ENCODE measurements around the gene ANKLE1. TPM values are rescaled to one million over a fixed set of nuclear protein-coding genes. Genes with fewer than 3 reads are reported as not detected.
A peak's percentile ranks its signal among the peaks of the same experiment; 100 is the strongest.

Gene ANKLE1
- total RNA-seq, 1 experiment from 2014 or later: 9.1 TPM

GRCh38 chr19:17304386-17305215 lies 22.9 kb downstream of the ANKLE1 start:
- CTCF ChIA-PET: interaction anchor here (0.5 to 3.1 kb wide), 27 partner anchors 8 to 272 kb away, joined by 3 to 60 read pairs (median 5); partner anchors contain the start of genes ANKLE1, BABAM1 and USE1
- Mint-ChIP-seq H3K4me1 (peaks cover 39% of the 10 kb centered on the region), H3K36me3 (peaks cover 5% of the 10 kb centered on the region), H3K4me3 (peak overlapping the region; percentile 89), H3K27ac (peak overlapping the region; percentile 81), H3K9me3 (no peaks in the 10 kb centered on the region), H3K27me3 (ENCODE audit: low read depth) (no peaks in the 10 kb centered on the region)
- TF ChIP-seq ZNF121 (CRISPR knock-in tag; IDR thresholded peaks at IDR 0.05): peak; percentile 89; the same call in 1 of the 2 replicates
- TF ChIP-seq ZNF425 (CRISPR knock-in tag; conservative IDR thresholded peaks at IDR 0.05): no peak
- ATAC-seq (no peak), DNase-seq (ENCODE audit: low spot score) (no peak)
- POLR2A ChIA-PET: interaction anchor here (0.5 to 1.3 kb wide), 8 partner anchors 8 to 100 kb away, joined by 3 to 17 read pairs (median 6); partner anchors contain the start of gene BST2

DNA sequence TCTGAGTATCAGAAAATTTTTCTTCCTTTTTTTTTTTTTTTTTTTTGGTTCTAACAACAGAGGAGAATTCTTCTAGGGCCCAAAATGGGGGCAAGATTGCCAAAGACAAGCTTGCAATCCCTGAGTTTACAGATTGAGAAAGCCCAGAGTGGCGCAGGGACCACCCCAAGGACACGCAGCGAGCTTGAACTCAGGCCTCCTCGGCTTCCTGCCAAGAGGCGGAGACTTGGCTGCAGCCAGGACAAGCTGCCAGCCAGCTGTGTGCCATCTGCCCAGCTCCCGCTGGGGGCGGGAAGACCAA lies 23.5 kb downstream of the ANKLE1 start:
- peak overlapping the region; percentile 81; the same call in 1 of the 2 replicates for H3K27ac Mint-ChIP-seq
- no peaks in the 10 kb centered on the region for H3K27me3 Mint-ChIP-seq (ENCODE audit: low read depth)
- no peak for ATAC-seq
- ChIA-PET POLR2A (interaction anchor here (0.5 to 1.3 kb wide), 8 partner anchors 9 to 100 kb away, joined by 3 to 17 read pairs (median 6); partner anchors contain the start of gene BST2), CTCF (interaction anchor here (0.5 to 3.1 kb wide), 24 partner anchors 9 to 272 kb away, joined by 3 to 60 read pairs (median 5); partner anchors contain the start of genes ANKLE1, BABAM1 and USE1)
- peaks cover 4% of the 10 kb centered on the region for H3K36me3 Mint-ChIP-seq
- DNase-seq (ENCODE audit: low spot score): no peak
- H3K9me3 Mint-ChIP-seq: no peaks in the 10 kb centered on the region
- H3K4me3 Mint-ChIP-seq: peak overlapping the region; percentile 89
- H3K4me1 Mint-ChIP-seq: peaks cover 41% of the 10 kb centered on the region
- TF ChIP-seq SOX15 (CRISPR knock-in tag; IDR thresholded peaks at IDR 0.05) (no peak), ZNF416 (CRISPR knock-in tag; IDR thresholded peaks at IDR 0.05) (0 out of 2 replicates have a peak, but pooled peaks have one; percentile 87), ZNF423 (CRISPR knock-in tag; IDR thresholded peaks at IDR 0.05) (peak; percentile 86; the same call in 1 of the 2 replicates), NR1H2 (CRISPR knock-in tag; IDR thresholded peaks at IDR 0.05) (no peak), ZNF138 (CRISPR knock-in tag; conservative IDR thresholded peaks at IDR 0.05) (no peak), CREB1 (CRISPR knock-in tag; IDR thresholded peaks at IDR 0.05) (no peak), EMX1 (CRISPR knock-in tag; IDR thresholded peaks at IDR 0.05) (no peak), ZNF425 (CRISPR knock-in tag; conservative IDR thresholded peaks at IDR 0.05) (no peak), ZNF121 (CRISPR knock-in tag; IDR thresholded peaks at IDR 0.05) (no peak), MYBL2 (CRISPR knock-in tag; IDR thresholded peaks at IDR 0.05) (peak; percentile 20; the same call in 1 of the 2 replicates), GABPB1 (CRISPR knock-in tag; IDR thresholded peaks at IDR 0.05) (no peak), NR2C2 (CRISPR knock-in tag; IDR thresholded peaks at IDR 0.05) (no peak)
- TF ChIP-seq, protein P1, sequence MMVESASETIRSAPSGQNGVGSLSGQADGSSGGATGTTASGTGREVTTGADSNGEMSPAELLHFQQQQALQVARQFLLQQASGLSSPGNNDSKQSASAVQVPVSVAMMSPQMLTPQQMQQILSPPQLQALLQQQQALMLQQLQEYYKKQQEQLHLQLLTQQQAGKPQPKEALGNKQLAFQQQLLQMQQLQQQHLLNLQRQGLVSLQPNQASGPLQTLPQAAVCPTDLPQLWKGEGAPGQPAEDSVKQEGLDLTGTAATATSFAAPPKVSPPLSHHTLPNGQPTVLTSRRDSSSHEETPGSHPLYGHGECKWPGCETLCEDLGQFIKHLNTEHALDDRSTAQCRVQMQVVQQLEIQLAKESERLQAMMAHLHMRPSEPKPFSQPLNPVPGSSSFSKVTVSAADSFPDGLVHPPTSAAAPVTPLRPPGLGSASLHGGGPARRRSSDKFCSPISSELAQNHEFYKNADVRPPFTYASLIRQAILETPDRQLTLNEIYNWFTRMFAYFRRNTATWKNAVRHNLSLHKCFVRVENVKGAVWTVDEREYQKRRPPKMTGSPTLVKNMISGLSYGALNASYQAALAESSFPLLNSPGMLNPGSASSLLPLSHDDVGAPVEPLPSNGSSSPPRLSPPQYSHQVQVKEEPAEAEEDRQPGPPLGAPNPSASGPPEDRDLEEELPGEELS (CRISPR knock-in tag; IDR thresholded peaks at IDR 0.05): peak; percentile 66

Data from WTC11 (cell line).